Measurements from ENCODE around the gene MYLK. TPM values are rescaled to one million over a fixed set of nuclear protein-coding genes. Genes with fewer than 3 reads are reported as not detected.
A peak's percentile ranks its signal among the peaks of the same experiment; 100 is the strongest.

MYLK gene
- total RNA-seq, 1 donor from 2014 or later: 51.1 TPM

DNA sequence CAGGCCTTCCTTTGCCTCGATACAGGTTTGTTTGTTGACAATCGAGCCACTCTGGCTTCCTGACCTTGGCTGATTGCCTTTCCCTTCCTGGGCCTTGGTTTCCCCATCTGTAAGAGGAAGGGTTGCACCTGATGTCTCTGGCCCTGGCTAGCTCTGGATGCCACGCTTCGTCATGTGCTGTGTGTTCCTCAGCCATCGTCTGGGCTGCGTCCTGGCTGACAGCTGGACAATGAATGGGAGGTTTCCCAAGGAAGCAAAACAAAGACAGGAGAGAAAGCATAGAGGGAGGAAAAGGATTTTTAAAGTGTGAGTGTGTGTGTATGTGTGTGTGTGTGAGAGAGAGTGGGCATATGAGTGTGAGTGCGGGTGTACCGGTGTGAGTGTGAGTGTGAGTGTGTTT lies 234.0 kb downstream of the MYLK start:
- ATAC-seq (no peak), DNase-seq (ENCODE audit: low spot score) (no peak)
- intact Hi-C loops (cut with DNase I): loop anchor here (5.0 kb wide), 3 partner anchors 52 to 1403 kb away; no protein-coding TSS in a partner anchor

DNA sequence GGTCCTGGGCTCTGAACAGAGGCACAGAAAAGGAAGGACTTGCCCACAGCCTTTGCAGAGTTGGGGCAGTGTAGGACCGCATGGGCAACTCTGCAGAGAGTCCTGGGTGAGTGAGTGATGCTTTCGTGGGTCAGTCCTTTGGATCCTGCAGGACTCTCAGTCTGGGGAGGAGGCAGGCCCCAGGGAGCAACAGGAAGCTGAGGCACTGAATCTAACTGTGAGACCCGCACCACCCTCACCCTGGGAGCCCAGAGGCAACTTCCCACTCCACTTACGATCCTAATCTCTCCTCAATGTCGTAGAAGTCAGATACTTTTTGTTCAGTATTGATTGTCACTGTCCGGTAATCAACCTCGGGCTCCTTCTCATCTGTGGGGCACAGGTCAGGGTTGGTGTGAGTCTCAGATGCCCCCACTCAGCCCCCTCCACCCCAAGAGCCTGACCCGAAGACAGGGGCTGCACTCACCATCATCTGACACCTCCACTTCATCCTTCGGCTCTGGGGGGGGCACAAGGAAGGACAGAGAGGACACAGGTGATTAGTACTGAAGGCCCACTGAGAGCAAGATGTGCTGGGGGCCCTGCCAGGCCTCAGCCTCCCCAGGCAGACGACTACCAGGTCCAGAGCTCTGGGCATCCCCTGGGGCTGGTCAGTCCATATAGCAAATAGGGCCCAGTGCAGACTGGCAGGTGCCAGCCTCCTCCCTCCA lies 235.3 kb downstream of the MYLK start:
- DNase-seq (ENCODE audit: low spot score) (no peak), ATAC-seq (no peak)
- intact Hi-C loops (cut with DNase I): no loop called here

DNA sequence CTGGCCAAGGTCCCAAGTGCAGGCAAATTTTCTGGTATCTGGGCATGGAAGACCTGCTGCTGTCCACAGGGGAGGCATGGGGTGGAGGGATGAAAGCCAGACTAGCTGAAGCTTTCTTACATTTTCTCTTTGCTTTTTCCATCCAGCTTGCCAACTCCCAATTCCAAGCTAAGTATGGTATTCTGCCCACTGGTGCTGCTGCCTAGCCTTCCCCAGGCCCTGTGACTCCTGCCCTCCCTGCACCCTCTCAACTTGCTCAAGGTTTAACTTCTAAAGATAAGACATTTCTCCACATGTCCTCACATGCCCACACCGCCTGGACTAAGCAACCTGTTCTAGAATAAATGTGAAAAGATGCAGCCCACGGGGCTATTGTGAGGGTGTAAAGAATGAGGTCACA lies 239.8 kb downstream of the MYLK start:
- DNase-seq (ENCODE audit: low spot score) (no peak), ATAC-seq (no peak)
- intact Hi-C loops (cut with DNase I): no loop called here

DNA sequence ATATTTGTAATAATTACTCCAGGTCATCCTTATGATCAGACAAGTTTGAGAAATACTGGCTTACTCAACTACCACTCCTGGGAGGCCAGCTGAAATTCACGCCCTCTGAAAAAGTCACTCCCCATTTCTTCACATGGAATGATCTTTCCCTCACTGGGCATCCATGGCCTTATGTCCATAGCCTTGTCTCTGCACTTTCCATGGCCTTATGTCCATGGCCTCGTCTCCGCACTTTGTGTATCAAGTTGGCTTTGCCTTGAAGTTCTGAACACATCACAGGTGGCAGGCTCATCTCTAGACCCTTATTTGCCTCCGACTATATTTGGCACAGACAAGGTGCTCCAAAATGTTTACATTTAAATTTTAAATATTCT lies 241.2 kb downstream of the MYLK start:
- no peak for DNase-seq (ENCODE audit: low spot score)
- intact Hi-C loops (cut with DNase I): no loop called here
- no peak for ATAC-seq

DNA sequence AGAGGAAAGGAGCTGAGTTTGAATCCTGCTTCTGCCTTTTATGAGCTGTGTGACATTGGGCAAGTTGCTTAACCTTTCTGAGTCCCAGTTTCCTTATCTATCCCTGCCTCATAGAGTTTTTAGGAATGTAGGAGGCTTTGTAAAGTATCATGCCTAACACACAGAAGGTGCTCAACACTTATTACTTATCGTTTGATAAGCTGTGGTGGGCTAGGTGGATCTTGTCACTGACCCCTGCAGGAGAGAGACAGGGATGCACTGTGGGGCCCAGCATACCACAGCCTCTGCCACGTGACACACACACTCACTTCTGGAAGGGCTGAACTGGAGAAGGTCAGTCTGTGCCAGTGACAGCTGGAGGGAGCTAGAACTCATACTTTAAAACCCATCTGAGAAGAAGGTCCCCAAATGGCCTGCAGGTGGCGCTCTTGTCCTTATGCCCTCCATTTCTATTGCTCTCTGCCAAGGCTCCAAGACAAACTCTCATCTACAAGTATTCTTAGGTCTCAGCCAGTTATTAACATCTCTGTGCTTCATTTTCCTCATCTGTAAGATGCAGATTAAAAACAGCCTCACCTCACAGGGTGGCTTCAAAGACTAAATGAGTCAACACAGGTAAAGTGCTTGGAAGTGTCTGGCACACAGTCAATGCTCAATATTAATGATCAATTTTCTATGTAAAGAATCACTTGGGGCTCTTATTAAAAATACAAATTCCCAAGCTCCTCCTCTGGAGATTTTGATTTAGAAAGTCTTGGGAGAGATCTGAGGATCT lies 241.8 kb downstream of the MYLK start:
- peak; percentile 69 for ATAC-seq
- DNase-seq (ENCODE audit: low spot score): no peak
- intact Hi-C loops (cut with DNase I): no loop called here

DNA sequence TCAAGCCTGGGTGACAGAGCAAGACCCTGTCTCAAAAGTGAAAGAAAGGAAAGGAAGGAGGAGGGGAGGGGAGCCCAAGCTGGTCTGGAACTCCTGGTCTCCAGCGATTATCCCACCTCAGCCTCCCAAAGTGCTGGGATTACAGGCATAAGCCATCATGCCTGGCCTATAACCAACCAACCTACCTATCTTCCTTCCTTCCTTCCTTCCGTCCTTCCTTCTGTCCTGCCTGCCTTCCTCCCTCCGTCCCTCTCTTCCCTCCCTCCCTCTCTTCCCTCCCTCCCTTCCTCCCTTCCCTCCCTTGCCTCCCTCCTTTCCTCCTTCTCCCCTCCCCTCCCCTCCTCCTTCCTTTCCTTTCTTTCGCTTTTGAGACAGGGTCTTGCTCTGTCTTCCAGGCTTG lies 242.6 kb downstream of the MYLK start:
- ATAC-seq: no peak
- intact Hi-C loops (cut with DNase I): no loop called here

DNA sequence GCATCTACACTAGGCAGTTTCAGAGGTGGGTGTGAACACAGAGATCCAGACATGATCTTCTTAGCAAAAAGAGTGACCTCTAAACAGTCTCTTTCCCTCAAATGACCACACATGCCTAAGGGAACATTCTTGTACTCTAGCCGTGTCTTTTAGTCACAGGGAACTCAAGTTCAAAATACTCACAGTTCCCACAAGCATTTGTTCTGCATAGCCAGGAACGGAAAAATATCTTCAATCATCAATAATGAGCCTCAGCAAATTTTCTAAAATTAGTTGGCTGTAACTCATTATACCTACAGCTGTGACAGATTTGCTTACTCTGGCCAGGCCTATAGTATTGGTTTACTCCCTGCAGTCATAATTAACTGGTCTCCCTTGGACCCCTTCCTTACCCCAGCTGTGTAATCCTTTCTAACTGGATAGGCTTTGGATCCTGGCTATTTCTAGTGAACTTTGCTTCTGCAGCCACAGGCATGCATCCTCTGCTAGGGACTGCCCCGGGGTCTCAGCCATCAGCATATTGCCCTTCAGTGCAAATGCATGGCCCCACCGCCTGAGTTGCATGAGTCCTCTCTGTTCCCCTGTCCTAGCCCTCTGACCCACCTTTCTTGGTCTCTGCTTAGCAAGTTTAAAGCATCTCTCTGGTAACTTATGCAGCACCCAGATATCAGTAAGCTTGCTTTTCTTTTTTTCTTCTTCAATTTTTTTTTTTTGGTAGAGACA lies 243.2 kb downstream of the MYLK start:
- DNase-seq (ENCODE audit: low spot score) (no peak), ATAC-seq (peak; percentile 68)
- intact Hi-C loops (cut with DNase I): no loop called here

More for the DNA sequence above, 242.6 kb downstream of the MYLK start:
- DNase-seq (ENCODE audit: low spot score): no peak

DNA sequence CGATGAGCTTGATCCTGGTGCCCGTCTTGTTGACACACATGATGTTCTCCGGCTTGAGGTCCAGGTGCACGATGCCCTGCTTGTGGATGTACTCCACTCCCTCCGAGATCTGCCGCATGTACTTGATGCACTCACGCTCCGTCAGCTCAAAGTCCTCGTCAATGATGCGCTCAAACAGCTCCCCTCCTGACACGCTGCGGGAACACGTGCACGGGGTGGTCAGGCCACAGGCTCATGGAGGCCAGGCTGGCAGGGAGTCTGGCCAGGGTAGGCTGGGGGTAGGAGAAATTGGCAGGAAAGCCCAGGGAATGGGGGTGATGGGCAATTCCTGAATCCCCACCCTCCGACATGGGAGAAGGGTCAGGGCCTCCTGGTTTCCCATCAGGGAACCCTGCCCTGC lies 243.8 kb downstream of the MYLK start:
- intact Hi-C loops (cut with DNase I): no loop called here
- no peak for DNase-seq (ENCODE audit: low spot score)
- ATAC-seq: peak; percentile 16

DNA sequence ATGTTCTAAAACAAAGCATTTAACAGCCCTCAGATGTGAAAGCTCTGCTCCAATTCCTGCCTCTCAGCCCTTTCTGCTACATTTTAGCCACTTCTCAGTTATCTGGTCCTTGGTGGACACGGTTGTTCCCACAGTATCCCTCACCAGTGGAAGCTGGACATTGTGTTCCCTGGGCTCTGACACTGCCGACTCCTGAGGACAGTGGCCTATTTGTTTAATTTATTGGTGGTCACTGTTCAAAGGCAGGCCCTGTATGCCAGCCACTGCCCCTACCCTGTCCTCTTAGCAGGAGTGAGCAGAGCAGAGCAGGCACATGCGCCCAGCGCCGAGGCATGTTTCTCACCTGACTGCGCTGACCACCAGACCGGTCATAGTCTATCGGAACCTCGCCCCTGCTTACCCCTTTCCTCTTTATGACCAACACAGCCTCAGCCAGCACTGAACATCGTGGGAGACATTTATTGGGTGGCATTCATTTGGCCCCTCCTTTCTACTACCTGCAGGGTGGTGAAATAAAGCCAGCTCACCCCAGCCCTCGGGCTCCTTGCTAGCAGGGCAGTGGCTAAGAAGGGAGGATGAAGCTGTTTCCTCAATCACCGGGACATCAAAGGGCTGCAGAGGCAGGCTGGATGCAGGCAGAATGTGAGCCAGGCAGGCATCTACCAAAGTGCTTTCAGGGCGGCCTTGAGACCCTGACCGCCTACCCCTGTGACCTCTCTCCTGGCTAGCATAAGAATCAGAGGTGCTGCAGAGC lies 245.0 kb downstream of the MYLK start:
- intact Hi-C loops (cut with DNase I): no loop called here
- DNase-seq (ENCODE audit: low spot score) (no peak), ATAC-seq (no peak)

DNA sequence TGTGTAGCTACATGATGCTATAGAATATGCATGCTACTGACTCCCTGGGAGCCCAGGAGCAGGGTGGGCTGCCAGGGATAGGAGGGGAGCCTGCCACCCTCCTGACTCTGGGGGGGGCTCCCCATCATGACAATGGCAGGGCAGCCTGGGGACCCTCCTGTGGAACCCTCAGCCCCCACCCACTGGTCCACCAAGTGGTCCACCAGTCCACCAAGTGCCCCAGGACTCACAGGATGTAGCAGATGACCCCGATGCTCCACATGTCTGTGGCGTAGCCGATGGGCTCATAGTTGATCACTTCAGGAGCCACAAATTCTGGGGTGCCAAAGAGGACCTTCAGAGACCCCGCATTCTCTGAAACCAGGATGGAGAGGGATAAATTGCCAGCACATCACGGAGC lies 246.3 kb downstream of the MYLK start:
- DNase-seq (ENCODE audit: low spot score): no peak
- intact Hi-C loops (cut with DNase I): no loop called here
- no peak for ATAC-seq

DNA sequence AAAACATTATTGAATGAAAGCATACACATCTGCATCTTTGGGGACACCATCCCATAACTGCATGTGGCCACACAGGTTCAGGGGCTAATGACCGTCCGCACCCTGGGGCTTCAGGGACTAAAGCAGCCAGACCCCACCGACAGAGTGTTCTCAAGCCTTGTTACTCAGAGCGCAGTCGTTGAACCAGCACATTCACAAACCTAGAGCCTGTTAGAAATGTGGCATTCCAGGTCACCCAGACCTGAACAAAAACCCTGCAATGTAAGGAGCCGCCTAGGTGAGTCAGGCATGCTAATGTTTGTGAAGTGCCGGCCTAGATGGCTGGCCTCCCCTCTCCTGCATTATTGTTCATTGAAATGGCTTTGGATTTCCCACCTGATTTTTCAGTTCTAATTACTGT lies 247.0 kb downstream of the MYLK start:
- intact Hi-C loops (cut with DNase I): no loop called here
- ATAC-seq (no peak), DNase-seq (ENCODE audit: low spot score) (no peak)

DNA sequence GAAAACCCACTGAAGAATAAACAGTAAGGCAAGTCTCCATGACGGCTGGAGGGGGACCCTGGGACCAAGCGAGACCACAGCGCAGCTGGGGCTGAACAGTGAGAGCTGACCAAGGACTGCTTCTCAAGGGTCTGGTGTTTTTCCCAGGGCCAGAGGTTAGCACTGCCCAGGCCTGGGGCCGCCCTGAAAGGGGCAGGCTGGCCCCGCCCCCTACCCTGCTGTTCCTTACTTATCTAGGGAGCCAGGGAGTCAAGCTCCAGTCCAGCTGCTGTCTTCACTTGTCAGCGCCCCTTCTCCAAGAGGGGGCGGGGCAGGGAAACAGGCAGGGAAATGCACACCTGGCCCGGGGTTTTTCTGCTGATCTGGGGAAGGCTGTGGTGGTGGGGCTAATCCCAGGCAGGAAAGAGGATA lies 247.7 kb downstream of the MYLK start:
- no peak for DNase-seq (ENCODE audit: low spot score)
- intact Hi-C loops (cut with DNase I): no loop called here
- ATAC-seq: no peak

DNA sequence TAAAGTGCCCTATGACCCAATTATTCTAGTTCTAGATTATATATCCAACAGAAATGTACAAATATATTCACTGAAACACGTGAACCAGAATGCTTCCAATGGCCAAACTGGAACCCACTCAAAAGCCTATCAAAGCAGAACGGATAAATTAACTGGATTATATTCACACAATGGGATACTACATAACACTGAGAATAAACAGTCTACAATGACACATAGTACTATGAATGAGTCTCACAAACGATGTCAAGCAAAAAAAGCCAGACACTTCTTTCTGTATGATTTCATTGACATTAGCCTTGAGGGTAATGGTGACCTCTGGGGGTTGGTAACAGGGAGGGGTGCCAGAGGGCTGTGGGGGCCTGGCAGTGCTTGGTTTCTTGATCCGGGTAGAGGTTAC lies 248.4 kb downstream of the MYLK start:
- ATAC-seq: no peak
- no peak for DNase-seq (ENCODE audit: low spot score)
- intact Hi-C loops (cut with DNase I): no loop called here

DNA sequence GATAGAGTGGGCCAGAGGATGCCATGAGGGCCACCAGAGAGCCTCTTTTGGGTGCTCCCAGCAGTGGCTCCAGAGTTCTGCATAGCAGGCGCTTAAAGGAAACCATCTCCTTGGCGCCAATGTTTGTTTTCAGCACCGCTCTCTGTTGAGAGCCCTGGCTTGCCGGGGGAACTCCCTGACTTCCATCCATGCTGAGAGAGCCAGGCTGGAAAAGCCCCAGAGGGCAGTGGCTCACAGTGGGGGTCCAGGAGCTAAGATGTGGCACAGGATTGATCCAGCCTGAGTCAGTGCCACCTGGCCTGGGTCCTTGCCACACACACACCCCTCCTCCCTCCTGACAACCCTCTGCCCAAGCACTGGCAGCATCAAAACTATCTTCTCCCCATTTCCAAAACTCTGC lies 248.9 kb downstream of the MYLK start:
- no peak for ATAC-seq
- no peak for DNase-seq (ENCODE audit: low spot score)
- intact Hi-C loops (cut with DNase I): no loop called here

DNA sequence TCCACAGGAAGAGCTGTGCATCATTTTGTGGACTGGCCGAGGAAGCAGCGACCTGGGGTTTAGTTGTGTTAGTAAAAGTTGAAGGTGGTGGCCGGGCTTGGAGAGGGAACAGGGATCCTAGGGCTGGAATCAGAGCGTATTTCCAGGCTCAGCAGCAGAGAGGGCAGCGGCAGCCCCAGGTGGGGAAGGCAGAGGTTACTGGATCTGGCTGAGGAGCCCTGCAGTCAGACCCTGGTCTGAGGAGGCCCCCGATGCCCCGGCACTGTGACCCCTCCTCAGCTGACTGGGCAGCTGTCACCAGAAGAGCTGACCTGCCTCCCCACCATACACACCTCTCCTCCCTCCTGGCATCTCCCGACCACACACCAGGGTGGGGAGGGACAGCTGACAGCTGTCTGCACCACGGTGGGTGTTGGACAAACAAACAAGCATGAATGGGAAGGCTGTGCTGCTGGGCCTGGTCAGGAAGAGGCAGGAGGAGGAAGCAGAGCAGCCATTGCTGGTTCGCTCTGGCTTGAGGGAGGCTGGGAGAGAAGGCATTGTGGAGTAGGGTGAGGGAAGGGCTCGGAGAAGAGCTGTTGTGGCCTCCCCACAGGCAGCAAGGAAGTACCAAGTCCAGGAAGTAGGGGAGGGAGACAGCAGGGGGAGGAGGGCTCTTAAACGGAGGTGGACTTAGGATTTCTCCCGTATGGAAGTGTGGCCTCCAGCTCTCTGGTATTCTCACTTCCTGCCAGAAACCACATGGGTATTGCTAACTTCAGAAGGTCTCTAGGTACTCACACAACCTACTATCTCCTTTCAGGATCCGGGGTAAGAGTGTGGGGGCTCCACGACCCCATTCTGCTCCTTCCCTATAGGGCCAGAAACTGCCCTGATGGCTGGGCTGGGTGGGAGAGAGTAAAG lies 249.7 kb downstream of the MYLK start:
- ATAC-seq: peak; percentile 29
- intact Hi-C loops (cut with DNase I): no loop called here
- DNase-seq (ENCODE audit: low spot score): no peak

DNA sequence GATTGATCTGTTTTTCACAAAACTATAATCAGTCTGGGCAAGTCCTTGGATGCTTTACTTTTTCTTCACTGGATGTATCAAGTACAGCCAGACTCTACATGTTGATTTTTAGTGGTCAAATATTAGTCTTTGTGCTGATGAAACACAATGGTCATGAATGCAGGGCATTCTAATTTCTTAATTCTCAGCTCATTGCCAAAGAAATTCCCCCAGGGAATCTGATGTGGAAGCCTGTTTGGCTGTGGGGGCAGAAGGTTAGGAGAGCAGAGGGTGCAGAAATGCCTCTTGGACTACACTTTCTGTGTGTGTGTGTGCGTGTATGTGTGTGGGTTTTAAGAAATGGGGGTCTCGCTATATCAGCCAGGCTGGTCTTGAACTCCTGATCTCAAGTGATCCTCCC lies 250.6 kb downstream of the MYLK start:
- intact Hi-C loops (cut with DNase I): no loop called here
- DNase-seq (ENCODE audit: low spot score): no peak
- ATAC-seq: peak; percentile 51

DNA sequence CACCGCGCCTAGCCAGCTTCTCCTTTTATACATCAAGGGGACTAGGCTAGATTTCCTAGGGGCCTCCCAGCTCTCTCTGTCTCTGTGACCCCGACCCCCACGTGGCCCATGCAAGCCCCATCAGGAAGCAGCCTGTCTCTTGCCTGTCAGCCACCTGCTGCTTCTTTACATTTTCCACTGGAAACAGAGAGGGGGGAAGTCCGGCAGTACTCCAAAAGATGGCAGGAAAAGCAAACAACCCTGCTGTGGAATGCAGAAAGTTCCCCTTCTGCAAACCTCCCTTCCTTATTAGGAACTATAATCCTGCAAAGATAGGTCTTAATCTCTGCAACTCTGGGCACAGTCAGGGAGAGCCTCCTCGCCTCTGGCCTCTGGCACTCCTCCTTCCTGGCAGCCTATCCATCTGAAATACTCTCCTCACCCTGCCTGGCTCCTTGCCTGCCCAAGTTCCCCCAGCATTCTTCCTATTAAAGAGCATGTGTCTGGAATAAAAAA lies 251.9 kb downstream of the MYLK start:
- intact Hi-C loops (cut with DNase I): no loop called here
- ATAC-seq (peak; percentile 53), DNase-seq (ENCODE audit: low spot score) (no peak)

DNA sequence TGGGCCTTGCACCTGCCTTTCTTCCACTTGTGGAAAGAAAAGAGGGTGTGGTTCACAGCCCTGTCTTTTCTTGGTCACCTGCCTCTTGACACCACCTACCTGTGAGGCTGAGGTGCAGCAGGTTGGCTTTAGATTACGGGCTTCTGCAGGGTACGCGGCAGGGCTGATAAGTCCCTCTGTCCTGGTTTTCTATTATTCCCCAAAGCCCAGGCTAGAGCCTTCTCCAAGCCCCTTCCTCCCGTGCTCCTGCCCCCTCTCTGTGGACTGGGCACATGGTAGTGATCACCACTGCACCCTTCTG lies 254.4 kb downstream of the MYLK start:
- intact Hi-C loops (cut with DNase I): no loop called here
- DNase-seq (ENCODE audit: low spot score): no peak
- ATAC-seq: no peak

Measured in sciatic nerve (tissue), 2 donors.